K562 (cell line): ENCODE data around the gene THADA. TPM values are rescaled to one million over a fixed set of nuclear protein-coding genes. Genes with fewer than 3 reads are reported as not detected.
A peak's percentile ranks its signal among the peaks of the same experiment; 100 is the strongest.

Source experiments
- ARNT ChIP-seq, 2 experiments: fragments of 450-650 bp; IDR thresholded peaks; 2 replicates each; pipeline ENCODE4 v1.6.1; 2016; ENCODE audit warnings: mild to moderate bottlenecking in 1 of 2
- ETV5 ChIP-seq: sonication (generic); formaldehyde crosslinking; IDR thresholded peaks from 2 replicates; pipeline ENCODE4 v1.4.0; 2020; ENCODE audit warnings: low read depth, mild to moderate bottlenecking, missing genetic modification reagents
- IRF1 ChIP-seq: sonication (generic); formaldehyde crosslinking; IDR thresholded peaks from 2 replicates; pipeline ENCODE4 v1.8.0; 2022; ENCODE audit warnings: missing genetic modification reagents, mild to moderate bottlenecking, borderline replicate concordance
- NFE2 ChIP-seq: IDR thresholded peaks from 2 replicates; pipeline ENCODE4 v1.6.1; 2014; ENCODE audit warnings: antibody characterized with exemption, low read depth
- PRMT5 ChIP-seq: sonication (generic); formaldehyde crosslinking; IDR thresholded peaks from 2 replicates; pipeline ENCODE4 v1.5.0; 2020; ENCODE audit warnings: missing genetic modification reagents
- SLC30A9 ChIP-seq: fragments of 250-450 bp; sonication (Bioruptor Pico); IDR thresholded peaks from 2 replicates; pipeline ENCODE4 v1.8.0; 2022; ENCODE audit warnings: mild to moderate bottlenecking, moderate library complexity
- SMARCA4 ChIP-seq: fragments of 450-650 bp; IDR thresholded peaks from 2 replicates; pipeline ENCODE4 v1.6.1; 2016
- SMARCB1 ChIP-seq: IDR thresholded peaks from 2 replicates; pipeline ENCODE4 v1.6.1; 2011; ENCODE audit warnings: improper control_type of control experiment, low read depth; ENCODE audit not compliant: insufficient read length
- SMARCC2 ChIP-seq: fragments of 450-650 bp; IDR thresholded peaks from 2 replicates; pipeline ENCODE4 v1.6.1; 2017; ENCODE audit warnings: antibody characterized with exemption, moderate library complexity, mild to moderate bottlenecking, low read depth
- SPI1 ChIP-seq: IDR thresholded peaks from 2 replicates; pipeline ENCODE4 v1.6.1; 2011; ENCODE audit warnings: low read depth, low read length, control low read depth, borderline replicate concordance
- SREBF2 ChIP-seq: sonication (generic); formaldehyde crosslinking; IDR thresholded peaks from 2 replicates; pipeline ENCODE4 v1.4.0; 2020; ENCODE audit warnings: mild to moderate bottlenecking, missing genetic modification reagents
- USF1 ChIP-seq: sonication (generic); formaldehyde crosslinking; IDR thresholded peaks from 2 replicates; pipeline ENCODE4 v1.9.0; 2022; ENCODE audit warnings: mild to moderate bottlenecking, missing genetic modification reagents
- ZC3H11A ChIP-seq: IDR thresholded peaks from 2 replicates; pipeline ENCODE4 v1.6.1; 2012; ENCODE audit warnings: low read depth, low read length, improper control_type of control experiment
- ZNF77 ChIP-seq: fragments of 250-450 bp; sonication (Bioruptor Pico); IDR thresholded peaks from 2 replicates; pipeline ENCODE4 v1.5.0; 2020
- polyA plus RNA-seq, 8 experiments: library from polyadenylated mRNA; depleted of rRNA in 4 of 8; stranded (reverse) in 5 of 8; unstranded in 3 of 8; fragments of >200 nt; fragmentation: Nextera tagmentation in 2 of 8; fragmentation: Illumina TruSeq in 1 of 8; extraction: Ambion mirVana in 2 of 8; extraction: Trizol in 1 of 8; gene quantifications; 2 replicates each; pipeline versions ENCODE4 v1.2.1 to v1.2.3, GENCODE V29; 2011 to 2014; ENCODE audit warnings: inconsistent platforms in 1 of 8, missing spikeins in 1 of 8
- total RNA-seq, 7 experiments: library from RNA; depleted of rRNA in 6 of 7; stranded (reverse); fragments of >200 nt in 6 of 7; fragmentation: Illumina TruSeq in 2 of 7; extraction: Trizol in 2 of 7; gene quantifications; 2 replicates each; pipeline versions ENCODE4 v1.2.1 to v1.2.3, GENCODE V29; 2011 to 2021; ENCODE audit warnings: low replicate concordance in 1 of 7
- TF ChIP-seq, protein P1 (sequence below), 2 experiments: fragments of 450-650 bp; formaldehyde crosslinking in 1 of 2; IDR thresholded peaks; 2 replicates each; pipeline versions ENCODE4 v1.4.0 to v1.6.1; 2014 to 2020; ENCODE audit warnings: mild to moderate bottlenecking in 2 of 2, borderline replicate concordance in 1 of 2, low read depth in 1 of 2
- TF ChIP-seq, protein P2 (sequence below): fragments of 450-650 bp; IDR thresholded peaks from 2 replicates; pipeline ENCODE4 v1.7.0; 2016; ENCODE audit warnings: borderline replicate concordance

THADA gene
- total and polyA plus RNA-seq, 9 of the 15 experiments (the other 6 are each of a cell fraction or from before 2014, with no cell fraction given) = 17.8 to 34.7 (median 31.9) TPM

- TF ChIP-seq, protein P1, sequence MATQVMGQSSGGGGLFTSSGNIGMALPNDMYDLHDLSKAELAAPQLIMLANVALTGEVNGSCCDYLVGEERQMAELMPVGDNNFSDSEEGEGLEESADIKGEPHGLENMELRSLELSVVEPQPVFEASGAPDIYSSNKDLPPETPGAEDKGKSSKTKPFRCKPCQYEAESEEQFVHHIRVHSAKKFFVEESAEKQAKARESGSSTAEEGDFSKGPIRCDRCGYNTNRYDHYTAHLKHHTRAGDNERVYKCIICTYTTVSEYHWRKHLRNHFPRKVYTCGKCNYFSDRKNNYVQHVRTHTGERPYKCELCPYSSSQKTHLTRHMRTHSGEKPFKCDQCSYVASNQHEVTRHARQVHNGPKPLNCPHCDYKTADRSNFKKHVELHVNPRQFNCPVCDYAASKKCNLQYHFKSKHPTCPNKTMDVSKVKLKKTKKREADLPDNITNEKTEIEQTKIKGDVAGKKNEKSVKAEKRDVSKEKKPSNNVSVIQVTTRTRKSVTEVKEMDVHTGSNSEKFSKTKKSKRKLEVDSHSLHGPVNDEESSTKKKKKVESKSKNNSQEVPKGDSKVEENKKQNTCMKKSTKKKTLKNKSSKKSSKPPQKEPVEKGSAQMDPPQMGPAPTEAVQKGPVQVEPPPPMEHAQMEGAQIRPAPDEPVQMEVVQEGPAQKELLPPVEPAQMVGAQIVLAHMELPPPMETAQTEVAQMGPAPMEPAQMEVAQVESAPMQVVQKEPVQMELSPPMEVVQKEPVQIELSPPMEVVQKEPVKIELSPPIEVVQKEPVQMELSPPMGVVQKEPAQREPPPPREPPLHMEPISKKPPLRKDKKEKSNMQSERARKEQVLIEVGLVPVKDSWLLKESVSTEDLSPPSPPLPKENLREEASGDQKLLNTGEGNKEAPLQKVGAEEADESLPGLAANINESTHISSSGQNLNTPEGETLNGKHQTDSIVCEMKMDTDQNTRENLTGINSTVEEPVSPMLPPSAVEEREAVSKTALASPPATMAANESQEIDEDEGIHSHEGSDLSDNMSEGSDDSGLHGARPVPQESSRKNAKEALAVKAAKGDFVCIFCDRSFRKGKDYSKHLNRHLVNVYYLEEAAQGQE (IDR thresholded peaks at IDR 0.05; ENCODE audit: borderline replicate concordance) = no peak
- TF ChIP-seq, protein P1 (CRISPR knock-in tag; IDR thresholded peaks at IDR 0.05; ENCODE audit: low read depth) = no peak
- no peak for TF ChIP-seq NFE2
- TF ChIP-seq IRF1 (CRISPR knock-in tag) = no peak
- TF ChIP-seq ZNF77 (CRISPR knock-in tag) = no peak
- no peak for TF ChIP-seq USF1 (CRISPR knock-in tag)
- TF ChIP-seq SMARCC2 = 0 out of 2 replicates have a peak, but pooled peaks have one; percentile 31
- no peak for TF ChIP-seq PRMT5 (CRISPR knock-in tag)
- no peak for TF ChIP-seq SREBF2
- TF ChIP-seq SMARCB1 = no peak
- TF ChIP-seq, protein P2, sequence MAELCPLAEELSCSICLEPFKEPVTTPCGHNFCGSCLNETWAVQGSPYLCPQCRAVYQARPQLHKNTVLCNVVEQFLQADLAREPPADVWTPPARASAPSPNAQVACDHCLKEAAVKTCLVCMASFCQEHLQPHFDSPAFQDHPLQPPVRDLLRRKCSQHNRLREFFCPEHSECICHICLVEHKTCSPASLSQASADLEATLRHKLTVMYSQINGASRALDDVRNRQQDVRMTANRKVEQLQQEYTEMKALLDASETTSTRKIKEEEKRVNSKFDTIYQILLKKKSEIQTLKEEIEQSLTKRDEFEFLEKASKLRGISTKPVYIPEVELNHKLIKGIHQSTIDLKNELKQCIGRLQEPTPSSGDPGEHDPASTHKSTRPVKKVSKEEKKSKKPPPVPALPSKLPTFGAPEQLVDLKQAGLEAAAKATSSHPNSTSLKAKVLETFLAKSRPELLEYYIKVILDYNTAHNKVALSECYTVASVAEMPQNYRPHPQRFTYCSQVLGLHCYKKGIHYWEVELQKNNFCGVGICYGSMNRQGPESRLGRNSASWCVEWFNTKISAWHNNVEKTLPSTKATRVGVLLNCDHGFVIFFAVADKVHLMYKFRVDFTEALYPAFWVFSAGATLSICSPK = no peak
- TF ChIP-seq ZC3H11A = no peak
- no peak for TF ChIP-seq ETV5 (CRISPR knock-in tag)
- TF ChIP-seq SMARCA4 = peak; percentile 79
- TF ChIP-seq ARNT (IDR thresholded peaks at IDR 0.05) = peak in 1 of 2 experiments; percentile 50; a peak in 1 of 4 replicates
- no peak for TF ChIP-seq SPI1
- TF ChIP-seq SLC30A9 = no peak
These were observed 250.9 kb downstream of the THADA start (continued) for GRCh38 chr2:43344868-43345373.
